GM12874 (cell line): ENCODE data around the gene TRIOBP.

Experiments used
- TF ChIP-seq, protein P1 (sequence below): IDR thresholded peaks from 2 replicates; pipeline ENCODE4 v1.5.1; 2011; ENCODE audit warnings: low read depth, mild to moderate bottlenecking, control low read depth, low read length, moderate library complexity; ENCODE audit not compliant: insufficient read depth

The TRIOBP gene

DNA sequence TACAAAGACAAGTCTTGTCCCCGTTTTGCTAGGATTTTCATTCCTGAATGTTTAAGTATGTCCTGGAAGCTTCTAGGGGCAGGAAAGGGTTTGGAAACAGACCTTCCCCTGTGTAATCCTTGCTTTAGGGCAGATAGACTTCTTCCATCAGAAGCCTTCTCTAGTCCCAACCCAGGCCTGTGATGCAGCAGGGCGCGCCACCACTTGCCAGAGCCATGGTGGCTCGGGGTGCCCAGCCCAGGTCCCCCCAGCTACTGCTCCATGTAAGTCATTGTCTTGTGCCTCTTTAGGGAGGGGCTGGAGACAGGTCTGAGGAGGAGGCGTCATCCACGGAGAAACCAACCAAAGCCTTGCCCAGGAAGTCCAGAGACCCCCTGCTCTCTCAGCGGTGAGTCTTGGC, 6.4 kb upstream of the TRIOBP start:
- TF ChIP-seq, protein P1, sequence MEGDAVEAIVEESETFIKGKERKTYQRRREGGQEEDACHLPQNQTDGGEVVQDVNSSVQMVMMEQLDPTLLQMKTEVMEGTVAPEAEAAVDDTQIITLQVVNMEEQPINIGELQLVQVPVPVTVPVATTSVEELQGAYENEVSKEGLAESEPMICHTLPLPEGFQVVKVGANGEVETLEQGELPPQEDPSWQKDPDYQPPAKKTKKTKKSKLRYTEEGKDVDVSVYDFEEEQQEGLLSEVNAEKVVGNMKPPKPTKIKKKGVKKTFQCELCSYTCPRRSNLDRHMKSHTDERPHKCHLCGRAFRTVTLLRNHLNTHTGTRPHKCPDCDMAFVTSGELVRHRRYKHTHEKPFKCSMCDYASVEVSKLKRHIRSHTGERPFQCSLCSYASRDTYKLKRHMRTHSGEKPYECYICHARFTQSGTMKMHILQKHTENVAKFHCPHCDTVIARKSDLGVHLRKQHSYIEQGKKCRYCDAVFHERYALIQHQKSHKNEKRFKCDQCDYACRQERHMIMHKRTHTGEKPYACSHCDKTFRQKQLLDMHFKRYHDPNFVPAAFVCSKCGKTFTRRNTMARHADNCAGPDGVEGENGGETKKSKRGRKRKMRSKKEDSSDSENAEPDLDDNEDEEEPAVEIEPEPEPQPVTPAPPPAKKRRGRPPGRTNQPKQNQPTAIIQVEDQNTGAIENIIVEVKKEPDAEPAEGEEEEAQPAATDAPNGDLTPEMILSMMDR = no peak

DNA sequence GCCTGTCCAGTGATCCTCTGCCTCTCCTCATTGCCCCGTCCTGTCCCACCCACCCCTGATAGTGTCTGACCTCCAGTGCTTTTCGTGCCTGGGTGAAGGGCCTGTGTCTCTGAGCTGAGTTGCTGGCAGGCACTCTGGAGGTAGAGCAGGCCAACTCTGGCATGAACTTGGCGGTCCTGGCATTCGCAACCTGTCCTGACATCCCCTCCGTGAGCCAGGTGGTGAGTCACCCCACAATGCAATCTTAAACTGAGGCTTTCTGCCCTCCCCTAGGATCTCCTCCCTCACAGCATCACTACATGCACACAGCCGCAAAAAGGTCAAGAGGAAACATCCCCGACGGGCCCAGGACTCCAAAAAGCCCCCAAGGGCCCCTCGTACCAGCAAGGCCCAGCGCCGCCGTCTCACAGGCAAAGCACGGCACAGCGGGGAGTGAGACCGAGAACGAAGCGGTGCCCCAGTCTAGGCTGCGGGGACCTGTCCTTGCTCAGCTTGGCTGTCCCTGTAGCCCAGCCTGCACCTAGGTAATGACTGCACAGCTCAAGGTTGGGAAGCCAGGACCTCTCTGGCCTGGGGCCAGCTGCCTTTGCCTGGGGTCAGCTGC, 5.8 kb upstream of the TRIOBP start:
- TF ChIP-seq, protein P1 = no peak

DNA sequence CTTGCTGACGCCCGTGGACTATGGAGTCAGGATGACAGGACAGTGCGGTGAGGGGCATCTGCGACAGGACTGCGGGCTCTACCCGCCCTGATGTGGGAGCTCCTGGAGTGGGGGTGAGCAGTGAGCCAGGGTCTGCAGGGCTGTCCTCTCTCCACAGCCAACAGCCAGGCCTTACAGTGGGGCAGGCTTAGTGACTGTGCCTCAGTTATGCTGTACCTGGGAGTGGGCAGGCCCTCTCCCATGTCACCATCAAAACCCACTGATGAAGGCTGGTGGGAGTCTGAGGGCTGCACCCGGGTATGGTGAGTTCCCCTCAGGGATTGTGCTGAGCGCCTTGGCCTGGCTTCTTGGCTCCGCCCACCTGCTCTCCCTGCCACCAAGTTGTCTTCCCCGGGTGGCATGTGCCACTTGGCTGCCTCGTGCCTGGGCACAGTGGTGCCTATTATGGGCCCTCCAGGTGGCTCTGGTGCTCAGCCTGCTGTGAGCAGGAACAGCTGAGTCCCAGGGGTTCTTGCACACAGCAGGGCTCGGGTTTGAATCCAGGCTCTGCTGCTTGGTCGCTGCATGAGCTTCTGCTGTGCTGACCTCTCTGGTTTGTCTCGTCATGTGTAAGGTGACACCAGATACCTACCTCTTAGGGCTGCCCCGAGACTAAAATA, 4.1 kb upstream of the TRIOBP start:
- TF ChIP-seq, protein P1 = no peak

DNA sequence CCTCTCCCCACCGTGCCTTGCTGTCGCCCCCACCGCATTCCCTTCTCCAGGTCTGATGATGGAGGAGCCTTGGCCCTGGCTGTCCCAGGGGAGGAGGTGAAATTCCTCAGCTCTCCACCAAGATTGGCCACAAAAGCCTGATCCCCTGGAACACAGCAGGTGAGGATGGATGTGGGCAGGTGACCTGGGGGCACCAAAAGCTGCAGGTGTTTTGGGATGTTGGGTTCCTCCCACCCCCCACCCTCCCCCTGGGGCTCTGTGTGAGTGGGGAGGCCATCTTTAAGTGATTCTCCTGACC, 639 bp downstream of the TRIOBP start:
- TF ChIP-seq, protein P1 = no peak

DNA sequence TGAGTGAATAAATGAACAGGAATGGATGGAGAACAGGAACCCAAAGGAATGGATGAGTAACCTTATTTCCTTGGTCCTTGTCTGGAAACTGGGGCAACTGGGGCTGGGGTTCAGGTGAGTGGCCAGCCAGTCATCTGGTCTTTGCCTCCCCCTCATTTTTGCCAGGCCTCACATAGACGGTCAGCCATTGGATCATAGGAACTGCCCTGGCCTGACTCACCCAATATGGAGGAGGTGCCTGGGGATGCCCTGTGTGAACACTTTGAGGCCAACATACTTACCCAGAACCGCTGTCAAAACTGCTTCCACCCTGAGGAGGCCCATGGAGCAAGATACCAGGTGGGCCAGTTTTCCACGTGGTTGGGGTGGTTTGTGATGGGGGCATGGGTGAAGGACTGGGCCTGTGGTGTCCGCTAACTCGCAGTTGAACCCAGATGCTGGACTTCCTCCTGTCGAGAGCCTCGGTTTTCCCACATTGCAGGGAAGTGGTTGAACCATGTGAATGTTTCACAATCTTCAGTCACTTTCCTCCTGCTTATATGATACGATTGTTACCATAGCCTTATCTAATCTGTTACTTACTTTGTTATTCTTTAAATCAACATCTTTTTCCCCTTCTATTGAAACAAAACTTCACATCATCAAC, 4.4 kb downstream of the TRIOBP start:
- TF ChIP-seq, protein P1 = no peak

DNA sequence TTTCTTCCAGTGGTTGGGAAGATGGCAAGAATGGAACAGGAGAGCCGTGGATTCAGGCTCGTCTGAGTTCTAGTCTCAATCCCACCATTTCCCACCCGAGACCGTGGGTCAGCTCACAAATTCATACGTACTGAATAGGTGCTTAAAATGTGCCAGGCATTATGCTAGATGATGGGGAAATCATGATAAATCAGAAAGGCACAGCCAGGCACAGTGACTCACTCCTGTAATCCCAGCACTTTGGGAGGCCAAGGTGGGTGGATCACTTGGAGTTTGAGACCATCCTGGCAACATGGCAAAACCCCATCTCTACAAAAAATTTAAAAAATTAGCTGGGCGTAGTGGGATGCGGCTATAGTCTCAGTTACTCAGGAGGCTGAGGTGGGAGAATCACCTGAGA, 7.1 kb downstream of the TRIOBP start:
- TF ChIP-seq, protein P1 = no peak

DNA sequence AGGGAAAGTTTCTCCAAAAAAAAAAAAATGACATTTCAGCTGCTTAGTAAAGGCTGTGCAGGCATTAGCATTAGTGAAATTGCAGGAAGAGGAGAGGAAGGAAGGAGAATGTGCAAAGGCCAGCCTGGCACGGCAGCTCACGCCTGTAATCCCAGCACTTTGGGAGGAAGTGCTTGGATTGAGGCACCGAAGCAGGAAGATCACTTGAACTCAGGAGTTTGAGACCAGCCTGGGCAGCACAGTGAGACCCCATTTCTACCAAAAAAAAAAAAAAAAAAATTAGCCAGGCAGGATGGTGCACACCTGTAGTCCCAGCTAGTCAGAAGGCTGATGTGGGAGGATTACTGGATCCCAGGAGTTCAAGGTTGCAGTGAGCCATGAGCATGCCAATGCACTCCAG, 7.8 kb downstream of the TRIOBP start:
- TF ChIP-seq, protein P1 = no peak
